COLO668 (cell line): ENCODE measurements around the gene TET2.

Experiments
- DNase-seq: peaks from one replicate; lab custom pipeline; 2025; ENCODE audit not compliant: unreplicated experiment; lab: John Stamatoyannopoulos, UW

The TET2 gene

DNA sequence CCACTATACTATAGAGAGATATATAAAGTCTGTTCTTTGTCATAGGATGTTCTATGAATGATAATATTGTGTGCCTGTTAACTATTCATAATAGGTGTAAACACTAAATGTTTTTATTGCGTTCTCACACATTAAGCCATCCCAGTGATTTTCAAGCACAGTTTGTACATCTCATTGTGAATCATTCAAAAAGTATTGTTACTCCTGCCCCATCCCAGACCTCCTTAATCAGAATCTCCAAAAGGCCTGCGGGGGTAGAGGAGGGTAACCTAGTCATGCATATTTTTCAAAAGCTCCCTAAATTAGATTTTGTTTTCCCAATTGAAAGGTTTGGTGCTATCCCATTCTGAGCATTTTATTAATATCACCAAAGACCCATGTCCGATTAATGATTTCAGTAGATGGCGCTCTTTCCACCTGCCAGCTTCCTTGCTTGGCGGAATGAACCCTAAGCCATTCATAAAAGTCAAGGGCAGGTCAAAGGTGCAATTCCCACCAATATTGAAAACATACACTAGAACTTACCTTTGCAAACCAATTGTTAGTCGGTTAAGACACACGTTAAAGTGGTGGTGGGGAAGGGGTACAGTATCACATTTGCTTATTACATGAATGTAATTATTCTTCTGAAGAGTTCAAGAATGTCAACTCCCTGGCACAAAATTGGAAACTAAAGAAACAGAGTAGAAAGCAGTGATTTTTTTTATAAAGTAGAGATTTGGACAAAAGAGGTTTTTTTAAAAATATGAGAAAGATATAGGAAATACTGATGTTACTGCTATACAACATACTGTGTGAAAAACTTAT lies 5.8 kb upstream of the TET2 start:
- no peak for DNase-seq

DNA sequence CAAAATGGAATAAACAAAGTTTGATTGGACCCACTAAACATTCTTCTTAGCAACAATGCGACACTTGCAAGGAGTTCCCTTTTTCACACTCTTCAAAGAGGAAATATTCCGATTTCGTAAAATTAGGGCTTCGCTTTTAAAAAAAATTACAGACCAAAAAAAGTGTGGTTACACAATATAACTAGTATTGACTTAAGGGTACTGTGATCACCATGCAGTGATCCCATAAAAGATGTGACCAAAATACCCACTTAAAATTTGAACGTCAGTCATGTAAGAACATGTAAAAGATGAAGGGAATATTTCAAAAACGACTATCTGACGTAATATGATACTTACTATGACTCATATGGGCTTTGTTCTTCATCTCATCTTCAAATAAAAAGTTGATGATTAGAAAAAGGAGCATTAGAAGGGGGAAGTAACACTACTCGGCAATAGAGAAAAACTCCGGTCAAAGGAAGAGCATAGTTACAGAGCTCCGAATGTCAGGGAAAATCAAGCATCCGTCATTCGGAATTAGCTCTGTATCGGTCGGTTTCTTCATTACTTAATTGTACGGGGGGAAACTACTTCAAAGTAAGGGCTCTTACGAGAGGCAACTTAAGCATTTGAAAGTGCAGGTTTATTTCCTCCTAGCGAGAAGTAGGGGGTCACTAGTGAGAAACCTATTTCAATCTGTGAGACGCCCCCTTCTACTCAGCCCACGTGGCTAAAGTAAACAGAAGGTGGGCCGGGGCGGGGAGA lies 1.3 kb upstream of the TET2 start:
- DNase-seq: no peak

DNA sequence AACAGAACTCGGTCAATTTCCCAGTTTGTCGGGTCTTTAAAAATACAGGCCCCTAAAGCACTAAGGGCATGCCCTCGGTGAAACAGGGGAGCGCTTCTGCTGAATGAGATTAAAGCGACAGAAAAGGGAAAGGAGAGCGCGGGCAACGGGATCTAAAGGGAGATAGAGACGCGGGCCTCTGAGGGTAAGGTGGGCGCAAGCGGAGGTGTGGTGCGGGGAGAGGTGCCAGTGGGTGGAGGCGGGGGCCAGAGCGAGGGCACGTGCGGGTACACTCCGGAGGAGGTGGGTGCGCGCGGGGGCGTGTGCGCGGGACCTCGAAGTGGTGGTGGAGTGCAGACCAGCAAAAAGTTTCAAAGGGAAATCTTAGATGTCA lies 787 bp upstream of the TET2 start:
- no peak for DNase-seq

DNA sequence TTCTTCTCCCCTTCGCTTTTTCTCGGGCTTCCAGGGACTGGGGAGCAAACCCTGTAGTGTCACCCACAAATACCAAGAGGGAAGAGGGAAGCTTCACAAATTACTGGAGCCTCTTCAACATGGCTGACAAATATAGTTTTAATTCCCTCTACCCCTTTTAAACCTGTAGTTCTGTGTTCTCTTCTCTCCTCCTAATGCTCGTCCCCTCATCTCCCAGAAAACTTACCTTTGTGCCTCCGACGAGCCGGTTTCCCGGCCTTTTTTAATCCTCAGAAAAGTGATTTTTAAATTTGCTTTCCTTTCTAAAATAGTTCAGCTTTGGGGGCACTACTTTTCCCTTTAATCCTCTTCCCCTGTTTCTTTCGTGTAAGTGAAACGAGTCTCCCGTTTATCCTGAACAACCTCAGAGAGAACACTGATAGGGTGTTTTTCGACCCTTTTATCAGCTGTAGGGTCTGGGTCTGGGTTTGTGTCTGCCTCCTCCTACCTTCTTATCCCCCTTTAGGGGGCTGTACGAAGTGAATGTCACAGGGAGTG lies 408 bp downstream of the TET2 start:
- DNase-seq: no peak

DNA sequence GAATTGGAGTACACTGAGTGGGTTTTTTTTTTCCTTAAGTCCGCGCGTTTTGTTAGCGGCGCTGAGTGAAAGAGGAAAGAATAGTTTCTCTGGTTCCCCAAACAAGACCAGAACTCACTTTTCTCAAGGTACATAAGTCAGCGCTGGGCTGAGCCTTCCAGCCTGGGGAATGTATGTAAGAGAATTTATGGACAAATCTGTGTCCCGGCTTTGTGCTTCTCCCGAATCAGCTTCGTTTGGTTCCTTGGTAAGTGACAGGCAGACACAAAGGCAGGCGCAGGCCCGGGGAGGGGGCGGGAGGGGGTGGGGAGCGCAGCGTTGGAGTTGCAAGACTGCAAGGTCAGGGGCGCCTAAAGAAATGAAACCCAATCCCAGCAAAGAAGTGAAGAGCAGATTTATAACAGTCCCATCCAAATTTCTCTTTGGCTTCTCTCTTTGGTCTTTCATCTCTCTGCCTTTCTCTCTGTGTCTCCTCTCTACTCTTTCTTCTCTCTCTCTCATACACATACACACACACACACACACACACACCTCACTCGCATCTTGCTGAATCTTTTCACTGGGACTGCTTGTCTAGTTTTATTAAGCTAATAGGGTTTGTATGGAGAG lies 981 bp downstream of the TET2 start:
- DNase-seq: peak; percentile 40

DNA sequence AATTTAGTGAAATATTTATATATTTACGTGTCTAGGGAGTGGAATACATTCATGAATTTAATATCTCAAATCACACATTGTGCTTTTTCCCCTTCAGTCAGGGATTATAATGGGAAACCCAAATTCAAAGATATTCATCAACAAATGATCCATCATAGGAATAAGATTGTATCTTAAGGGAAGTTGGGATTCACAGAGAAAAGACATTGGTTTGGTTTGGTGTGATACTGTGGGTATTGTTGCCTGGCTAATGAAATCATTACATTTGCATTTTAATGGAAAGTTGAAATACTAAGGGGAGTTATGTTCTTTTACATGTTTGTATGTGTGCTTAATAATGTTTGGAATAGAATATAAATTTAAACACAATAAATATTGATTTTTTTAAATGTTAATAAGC lies 1.7 kb downstream of the TET2 start:
- no peak for DNase-seq

DNA sequence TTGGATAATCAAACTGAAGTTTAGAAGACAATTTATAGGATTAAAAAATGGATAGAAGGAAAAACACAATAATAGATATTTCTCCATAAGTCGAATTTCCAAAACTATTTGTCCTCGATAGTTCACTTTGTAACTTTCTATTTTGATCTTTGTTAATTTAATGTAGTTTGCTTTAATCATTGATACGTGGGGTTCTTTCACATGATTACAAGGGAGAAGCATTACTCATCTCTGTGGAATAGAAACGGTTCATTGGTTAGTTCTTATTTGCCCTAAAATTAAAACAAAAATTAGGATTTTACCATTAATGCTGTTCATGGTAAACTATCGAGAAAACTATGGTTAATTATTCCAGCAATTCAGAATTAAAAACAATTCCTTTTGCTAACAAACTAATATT lies 2.1 kb downstream of the TET2 start:
- no peak for DNase-seq

DNA sequence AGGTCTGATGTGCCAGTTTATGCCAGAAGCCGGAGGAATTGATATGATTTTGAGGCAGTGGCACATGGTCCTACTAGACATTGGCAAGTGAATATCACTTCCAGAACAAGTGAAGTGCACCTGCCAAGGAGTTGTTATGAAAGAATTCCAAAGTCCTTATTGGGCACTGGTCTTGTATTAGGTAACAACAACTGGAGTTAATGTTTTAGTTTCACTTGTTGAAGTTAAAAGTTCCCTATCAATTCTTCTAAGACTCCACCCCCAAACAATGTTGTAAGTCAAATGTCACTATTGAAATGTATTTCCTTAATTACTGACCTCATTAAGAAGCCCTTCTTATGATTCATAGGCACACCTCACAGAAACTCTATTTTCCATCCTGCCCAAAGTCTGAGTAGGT lies 3.1 kb downstream of the TET2 start:
- no peak for DNase-seq

DNA sequence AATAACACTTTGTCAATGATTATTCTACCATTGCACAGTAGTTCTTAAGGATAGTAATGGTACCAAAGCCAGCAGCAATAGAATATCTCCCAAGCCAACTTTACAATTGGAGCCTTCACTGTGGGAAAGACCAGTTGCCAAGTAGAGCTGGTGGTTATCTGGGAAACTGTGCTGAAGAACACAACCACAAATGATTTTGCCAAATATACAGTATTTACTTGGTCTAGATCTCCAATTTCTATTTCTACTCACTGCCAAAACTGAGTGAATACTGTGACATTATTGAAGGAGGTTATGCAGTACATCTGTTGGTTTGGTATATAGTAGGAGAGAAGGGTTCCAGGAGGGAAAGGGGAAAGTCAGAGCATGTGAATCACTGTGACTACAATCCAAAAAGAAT lies 3.8 kb downstream of the TET2 start:
- DNase-seq: no peak

DNA sequence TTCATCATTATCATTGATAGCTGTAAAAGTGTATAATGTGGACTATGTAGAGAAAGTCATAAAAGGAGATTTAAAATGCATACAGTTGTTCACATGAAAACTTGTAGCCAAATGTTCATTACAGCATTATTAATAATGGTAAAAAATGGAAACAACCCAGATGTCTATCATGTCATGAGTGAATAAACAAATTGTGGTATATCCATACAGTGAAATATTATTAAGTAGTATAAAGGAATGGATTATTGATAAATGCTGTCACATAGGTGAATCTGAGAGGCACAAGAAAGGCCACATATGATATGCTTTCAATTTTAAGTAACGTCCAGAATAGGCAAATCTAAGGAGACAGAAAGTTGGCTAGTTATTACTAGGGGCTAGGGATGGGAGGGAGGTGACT lies 7.1 kb downstream of the TET2 start:
- no peak for DNase-seq

DNA sequence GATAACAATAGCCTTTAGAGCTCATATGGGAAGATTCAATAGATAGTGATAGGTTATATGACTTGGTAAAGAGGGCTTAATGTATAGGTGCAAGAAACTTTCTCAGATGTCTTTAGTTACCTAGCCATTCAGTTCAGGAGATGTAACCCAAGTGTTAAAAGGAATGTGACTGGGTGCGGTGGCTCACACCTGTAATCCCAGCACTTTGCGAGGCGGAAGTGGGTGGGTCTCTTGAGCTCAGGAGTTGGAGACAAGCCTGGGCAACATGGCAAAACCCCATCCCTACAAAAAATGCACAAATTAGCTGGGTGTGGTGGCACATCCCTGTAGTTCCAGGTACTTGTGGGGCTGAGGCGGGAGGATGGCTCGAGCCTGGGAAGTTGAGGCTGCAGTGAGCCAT lies 7.9 kb downstream of the TET2 start:
- DNase-seq: no peak

DNA sequence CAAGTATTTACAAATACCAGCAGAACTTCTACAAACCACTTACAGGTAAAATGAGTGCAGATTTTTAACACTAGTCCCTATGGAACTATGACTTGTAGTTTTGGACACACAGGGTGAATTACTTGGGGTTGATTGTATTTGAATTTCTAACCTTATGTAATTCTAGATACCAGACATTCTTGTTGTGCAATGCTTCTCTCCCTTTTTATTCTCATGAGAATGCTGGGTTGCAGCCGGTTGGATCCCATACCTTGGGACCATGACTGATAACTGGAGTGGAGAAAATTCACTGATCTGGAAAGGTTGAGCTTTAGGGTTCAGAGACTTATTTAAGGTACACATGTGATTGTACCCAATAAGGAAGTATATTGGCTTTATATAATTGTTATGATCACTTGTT lies 8.8 kb downstream of the TET2 start:
- DNase-seq: no peak

DNA sequence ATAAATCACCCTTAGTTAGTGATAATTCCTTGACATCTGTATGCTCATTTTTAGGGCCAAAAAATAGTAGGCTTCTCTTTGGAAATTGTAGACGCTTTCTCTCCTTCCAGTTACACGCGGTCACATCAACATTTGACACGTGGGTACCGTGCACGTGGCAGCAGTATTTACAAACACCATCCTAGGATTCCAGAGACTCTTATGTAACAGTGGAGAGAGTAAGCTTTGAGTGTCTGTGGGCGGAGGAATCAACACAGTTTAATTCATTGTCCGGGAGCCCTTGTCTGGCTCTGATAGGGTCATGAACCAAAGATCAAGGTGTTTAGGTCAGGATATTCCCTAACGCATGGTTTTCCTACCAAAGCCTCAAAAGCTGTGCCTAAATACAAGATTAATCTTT lies 12.2 kb downstream of the TET2 start:
- DNase-seq: no peak

DNA sequence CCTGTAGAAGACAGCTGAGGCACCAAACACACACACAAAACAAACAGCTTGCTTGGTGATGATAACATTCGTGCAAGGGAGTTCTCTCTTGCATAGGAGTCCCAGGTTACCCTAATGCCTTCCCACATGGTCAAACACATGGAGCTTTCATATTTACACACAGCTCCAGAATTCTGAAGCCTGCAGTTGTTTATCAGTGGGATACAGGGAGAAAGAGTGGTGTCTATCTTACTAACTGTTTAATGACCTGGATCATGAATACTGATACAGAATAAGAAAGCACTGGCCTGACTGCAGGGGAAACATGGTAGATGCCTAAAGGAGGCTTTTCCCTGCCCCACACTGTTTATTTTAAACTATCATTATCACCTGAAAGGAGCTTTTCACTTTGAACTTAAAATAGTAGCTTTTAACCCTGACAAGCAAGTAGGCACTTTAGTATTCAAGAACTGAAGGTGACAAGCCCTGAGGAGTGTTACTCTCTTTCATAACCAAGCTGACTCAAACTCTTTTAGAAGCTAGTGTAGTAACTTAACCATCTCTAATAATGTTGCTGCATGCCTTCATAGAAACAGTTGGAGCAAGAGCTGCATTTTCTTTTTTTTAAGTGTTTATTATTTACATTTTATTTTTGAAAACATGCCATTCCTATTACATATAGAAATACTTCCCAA lies 15.6 kb downstream of the TET2 start:
- no peak for DNase-seq

DNA sequence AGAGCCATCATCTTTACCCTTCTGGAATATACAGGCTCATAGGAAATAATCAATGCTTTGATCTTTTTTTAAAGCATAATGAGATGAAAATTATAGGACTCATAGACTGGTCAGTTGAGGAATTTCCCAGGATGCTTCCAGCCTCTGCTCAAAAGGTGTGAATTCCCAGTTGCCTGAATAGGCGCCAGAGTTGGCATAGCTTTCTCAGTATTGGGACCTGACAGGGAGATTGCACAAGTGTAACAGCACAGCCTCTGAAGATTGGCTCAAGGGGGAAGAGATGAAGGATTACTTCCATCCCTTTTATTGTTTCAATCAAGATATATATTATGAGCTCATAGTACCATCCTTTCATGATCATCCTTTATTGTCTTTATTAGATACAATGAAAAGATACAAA lies 17.9 kb downstream of the TET2 start:
- DNase-seq: no peak

DNA sequence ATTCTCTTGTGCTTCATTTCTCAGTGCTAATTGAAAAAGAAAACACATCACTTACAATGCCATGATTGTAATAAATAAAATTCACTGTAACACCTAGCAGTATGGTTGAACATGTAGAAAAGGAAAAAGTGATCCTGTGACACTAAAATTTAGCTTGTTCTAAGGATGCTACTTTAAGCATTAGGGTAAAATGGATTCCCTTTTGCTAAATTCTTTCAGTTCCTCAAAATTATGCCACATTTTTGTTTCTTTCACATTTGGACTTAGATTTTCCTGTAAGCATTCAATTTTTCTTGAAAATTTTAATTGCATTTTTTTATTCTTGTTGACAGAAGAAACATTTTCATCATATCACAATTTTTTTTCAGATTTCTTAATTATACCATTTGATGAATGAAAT lies 19.4 kb downstream of the TET2 start:
- no peak for DNase-seq

DNA sequence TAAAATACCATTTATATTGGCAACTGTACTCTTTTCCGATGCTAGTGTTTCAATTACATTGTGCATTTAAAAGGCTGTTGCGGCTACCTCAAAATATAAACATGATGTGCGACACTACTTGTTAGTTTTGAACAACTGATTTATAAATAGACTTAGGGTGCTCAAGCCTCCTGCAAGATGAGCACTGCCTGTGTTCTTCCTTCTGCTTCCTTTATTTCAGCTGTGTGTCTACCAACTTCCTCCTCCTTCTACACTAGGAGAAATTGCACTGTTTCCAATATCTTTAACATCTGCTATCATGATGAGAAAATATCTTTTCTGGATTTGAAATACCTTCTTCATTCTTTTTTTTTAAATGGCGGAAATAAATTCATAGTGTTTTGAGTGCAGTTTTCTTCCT lies 24.0 kb downstream of the TET2 start:
- DNase-seq: no peak

DNA sequence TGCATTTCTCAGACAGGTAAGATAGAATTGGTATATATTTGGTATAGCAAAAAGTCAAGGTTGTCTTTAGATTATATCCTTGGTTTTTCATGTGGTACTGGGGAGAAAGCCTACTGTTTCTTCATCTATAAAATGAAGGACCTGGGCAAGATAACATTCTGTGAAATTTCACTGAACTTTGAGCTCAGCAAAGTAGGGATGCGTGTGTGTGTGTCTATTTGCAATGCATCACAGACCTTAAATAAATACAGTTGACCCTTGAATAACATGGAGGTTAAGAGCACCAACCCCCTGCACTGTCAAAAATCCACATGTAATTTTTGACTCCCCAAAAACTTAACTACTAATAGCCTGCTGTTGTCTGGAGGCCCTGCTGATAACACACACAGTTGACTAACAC lies 25.2 kb downstream of the TET2 start:
- DNase-seq: no peak

DNA sequence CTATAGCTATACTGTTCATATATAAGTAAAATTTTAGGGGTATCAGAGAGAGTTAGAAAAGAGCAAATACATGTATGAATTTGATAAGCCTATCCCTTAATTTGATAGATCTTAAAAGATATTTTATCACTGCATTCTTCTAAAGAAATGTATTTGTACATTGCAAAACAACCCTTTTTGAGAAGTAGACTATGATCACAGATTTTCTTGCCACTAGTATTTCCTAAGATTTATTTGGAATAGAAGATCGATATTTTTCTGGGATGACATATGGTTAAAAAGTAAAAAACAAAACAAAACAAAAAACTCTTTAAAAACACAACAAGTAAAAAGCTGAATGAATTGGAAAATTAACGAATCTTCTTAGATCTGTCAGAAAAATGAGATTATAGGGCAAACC lies 27.4 kb downstream of the TET2 start:
- DNase-seq: no peak

DNA sequence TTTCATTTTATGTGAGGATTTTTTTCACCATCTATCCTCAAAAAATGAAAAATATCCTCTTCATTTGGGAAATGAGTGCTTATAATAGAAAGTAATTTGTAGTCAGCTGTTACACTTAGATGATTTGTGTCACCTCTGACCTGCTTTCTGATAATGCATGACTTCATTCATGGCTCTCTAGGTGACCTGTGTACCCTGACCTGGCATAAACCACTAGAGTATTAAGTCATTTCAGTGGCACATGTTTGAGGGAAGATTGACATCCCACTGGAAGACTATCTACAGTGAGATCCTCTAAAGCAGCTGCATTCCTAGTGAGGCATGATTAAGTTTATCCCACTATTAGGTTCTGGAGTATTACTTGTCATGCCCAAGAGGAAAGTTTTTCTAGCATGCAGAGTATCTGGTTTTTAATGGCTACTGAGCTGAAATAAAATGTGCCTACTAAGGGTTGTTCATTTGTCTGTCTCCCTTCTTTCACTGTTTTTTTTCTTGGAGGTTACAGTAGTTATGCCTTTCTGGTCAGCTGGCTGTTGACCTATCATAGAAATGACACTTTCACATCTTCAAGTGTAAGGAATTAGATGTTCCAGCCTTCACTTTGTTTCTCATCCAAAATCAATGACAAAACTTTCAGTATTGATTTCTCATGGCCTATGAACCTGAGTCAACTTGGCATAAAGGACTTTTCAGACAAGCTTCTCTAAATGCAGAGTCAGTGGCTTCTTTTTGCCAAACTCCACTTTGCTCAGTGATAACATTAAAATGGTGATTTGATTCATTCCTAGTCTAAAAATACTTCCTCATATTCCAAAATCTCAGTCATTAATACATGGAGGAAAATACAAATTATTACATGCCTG lies 33.1 kb downstream of the TET2 start:
- no peak for DNase-seq

DNA sequence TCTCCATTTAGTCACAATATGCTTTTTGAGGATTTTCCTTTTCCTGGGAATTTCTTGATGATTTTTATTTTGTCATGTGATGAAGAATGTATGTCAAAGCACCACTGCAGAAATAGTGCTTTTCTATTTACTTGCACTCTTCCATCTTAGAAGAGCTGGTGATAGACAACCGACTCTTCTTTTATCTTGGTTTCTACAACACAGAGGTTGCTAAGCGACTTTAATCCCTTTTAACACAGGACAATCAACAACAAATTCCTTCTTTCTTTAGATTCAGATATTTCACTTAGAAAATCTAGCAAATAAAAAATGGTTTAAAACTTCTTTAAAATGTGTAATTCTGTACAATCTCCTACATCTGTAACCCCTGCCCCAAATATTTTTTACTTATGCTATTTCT lies 34.6 kb downstream of the TET2 start:
- no peak for DNase-seq
